Measurements from ENCODE around the gene ARHGEF10L. TPM values are rescaled to one million over a fixed set of nuclear protein-coding genes. Genes with fewer than 3 reads are reported as not detected.

Gene ARHGEF10L
- total RNA-seq, 6 experiments from 2014 or later: 11.1 to 29.0 (median 26.7) TPM

DNA sequence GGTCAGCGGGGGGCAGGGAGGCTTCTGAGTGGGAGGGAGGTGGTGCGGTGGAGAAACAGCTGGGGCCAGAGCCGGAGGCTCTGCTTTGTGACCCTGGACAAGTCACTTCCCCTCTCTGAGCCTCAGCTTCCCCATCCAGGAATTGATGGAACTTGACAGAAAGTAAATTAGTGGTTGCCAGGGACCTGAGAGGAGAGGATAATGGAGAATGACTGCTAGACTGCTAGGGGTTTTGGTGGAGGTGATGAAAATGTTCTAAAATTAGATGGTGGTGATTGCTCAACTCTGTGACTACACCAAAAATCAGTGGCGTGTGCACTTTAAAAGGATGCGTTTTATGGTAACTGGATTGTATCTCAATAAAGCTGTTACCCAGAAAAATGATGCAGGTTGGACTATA is 100.9 kb downstream of the ARHGEF10L start:
- Mint-ChIP-seq H3K27me3 (ENCODE audit: insufficient read depth) (peaks cover 4% of the 10 kb centered on the region; the same call in 1 of the 2 replicates), H3K9me3 (no peaks in the 10 kb centered on the region), H3K36me3 (ENCODE audit: low read depth) (peaks cover 35% of the 10 kb centered on the region; the same call in 1 of the 2 replicates), H3K27ac (no peak overlapping the region), H3K4me1 (ENCODE audit: low read depth) (peaks cover 20% of the 10 kb centered on the region), H3K4me3 (no peak overlapping the region)
- TF ChIP-seq, protein P1, sequence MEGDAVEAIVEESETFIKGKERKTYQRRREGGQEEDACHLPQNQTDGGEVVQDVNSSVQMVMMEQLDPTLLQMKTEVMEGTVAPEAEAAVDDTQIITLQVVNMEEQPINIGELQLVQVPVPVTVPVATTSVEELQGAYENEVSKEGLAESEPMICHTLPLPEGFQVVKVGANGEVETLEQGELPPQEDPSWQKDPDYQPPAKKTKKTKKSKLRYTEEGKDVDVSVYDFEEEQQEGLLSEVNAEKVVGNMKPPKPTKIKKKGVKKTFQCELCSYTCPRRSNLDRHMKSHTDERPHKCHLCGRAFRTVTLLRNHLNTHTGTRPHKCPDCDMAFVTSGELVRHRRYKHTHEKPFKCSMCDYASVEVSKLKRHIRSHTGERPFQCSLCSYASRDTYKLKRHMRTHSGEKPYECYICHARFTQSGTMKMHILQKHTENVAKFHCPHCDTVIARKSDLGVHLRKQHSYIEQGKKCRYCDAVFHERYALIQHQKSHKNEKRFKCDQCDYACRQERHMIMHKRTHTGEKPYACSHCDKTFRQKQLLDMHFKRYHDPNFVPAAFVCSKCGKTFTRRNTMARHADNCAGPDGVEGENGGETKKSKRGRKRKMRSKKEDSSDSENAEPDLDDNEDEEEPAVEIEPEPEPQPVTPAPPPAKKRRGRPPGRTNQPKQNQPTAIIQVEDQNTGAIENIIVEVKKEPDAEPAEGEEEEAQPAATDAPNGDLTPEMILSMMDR (IDR thresholded peaks at IDR 0.05): no peak
- no peak for DNase-seq

DNA sequence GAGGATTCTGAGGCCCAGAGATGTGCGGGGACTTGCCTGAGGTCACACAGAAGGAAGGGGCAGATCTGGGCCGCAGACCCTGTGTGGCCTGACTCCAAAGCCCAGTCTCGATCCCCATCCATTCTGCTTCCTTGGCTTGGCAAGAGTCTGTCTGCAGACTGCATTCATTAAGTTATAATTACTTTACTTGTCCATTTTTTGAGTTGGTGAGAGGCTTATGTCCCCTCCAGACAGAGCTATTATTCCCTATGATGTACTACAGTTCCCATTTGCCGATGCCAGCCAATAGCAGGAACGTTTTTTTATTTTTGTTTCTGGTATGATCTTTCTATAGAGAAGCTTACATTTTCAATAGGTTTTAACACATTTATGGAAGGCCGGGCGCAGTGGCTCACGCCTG is 101.5 kb downstream of the ARHGEF10L start:
- no peak for DNase-seq
- Mint-ChIP-seq H3K27me3 (ENCODE audit: insufficient read depth) (peaks cover 4% of the 10 kb centered on the region; the same call in 1 of the 2 replicates), H3K27ac (no peak overlapping the region), H3K4me3 (no peak overlapping the region), H3K4me1 (ENCODE audit: low read depth) (peaks cover 15% of the 10 kb centered on the region), H3K36me3 (ENCODE audit: low read depth) (peaks cover 30% of the 10 kb centered on the region; the same call in 1 of the 2 replicates), H3K9me3 (no peaks in the 10 kb centered on the region)
- TF ChIP-seq, protein P1 (IDR thresholded peaks at IDR 0.05): no peak

DNA sequence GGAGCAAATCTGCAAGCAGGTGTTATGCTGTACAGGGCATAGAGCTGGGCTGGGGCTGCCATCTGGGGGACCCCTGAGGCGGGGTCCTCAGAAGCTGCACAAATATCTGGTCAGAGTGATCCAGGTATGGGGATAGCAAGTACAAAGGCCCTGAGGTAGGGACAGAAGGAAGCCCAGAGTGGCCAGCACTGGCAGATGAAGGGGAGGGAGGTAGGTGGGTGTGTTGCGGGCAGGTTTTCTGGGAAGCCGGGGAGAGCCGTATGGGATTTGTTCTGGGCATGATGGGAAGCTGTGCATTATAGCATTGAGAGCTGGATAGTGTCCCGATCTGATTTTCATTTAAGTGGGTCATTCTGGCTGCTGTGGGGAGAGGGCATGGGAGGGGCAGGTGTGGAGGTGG is 102.7 kb downstream of the ARHGEF10L start:
- TF ChIP-seq, protein P1 (IDR thresholded peaks at IDR 0.05): no peak
- peaks cover 18% of the 10 kb centered on the region; the same call in 1 of the 2 replicates for H3K36me3 Mint-ChIP-seq (ENCODE audit: low read depth)
- H3K4me1 Mint-ChIP-seq (ENCODE audit: low read depth): peaks cover 3% of the 10 kb centered on the region
- H3K27ac Mint-ChIP-seq: no peak overlapping the region
- no peaks in the 10 kb centered on the region for H3K9me3 Mint-ChIP-seq
- H3K27me3 Mint-ChIP-seq (ENCODE audit: insufficient read depth): peaks cover 5% of the 10 kb centered on the region; the same call in 1 of the 2 replicates
- DNase-seq: no peak
- H3K4me3 Mint-ChIP-seq: no peak overlapping the region

DNA sequence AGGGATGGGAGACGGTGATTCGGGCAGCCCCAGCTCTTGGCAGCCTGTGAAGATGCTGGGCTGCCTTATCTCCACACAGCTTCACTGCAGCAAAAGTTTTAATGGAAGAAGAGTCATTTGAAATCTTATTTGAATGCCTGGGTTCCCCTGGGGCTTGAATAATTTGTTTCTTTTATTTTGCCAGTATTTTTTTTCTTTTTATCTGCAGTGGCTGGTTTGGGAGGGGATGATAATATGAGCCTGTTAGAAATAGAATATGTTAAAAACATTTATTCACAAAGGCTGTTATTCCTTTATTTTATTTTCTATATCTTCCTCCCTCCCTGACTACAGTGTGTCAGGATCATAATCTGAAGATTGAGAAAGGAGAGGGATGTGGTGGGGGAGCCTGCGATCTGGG is 103.4 kb downstream of the ARHGEF10L start:
- no peak for DNase-seq
- H3K36me3 Mint-ChIP-seq (ENCODE audit: low read depth): peaks cover 15% of the 10 kb centered on the region; the same call in 1 of the 2 replicates
- no peak overlapping the region for H3K27ac Mint-ChIP-seq
- no peak overlapping the region for H3K4me3 Mint-ChIP-seq
- H3K4me1 Mint-ChIP-seq (ENCODE audit: low read depth): no peaks in the 10 kb centered on the region
- no peaks in the 10 kb centered on the region for H3K9me3 Mint-ChIP-seq
- TF ChIP-seq, protein P1 (IDR thresholded peaks at IDR 0.05): no peak
- H3K27me3 Mint-ChIP-seq (ENCODE audit: insufficient read depth): peaks cover 8% of the 10 kb centered on the region; the same call in 1 of the 2 replicates

DNA sequence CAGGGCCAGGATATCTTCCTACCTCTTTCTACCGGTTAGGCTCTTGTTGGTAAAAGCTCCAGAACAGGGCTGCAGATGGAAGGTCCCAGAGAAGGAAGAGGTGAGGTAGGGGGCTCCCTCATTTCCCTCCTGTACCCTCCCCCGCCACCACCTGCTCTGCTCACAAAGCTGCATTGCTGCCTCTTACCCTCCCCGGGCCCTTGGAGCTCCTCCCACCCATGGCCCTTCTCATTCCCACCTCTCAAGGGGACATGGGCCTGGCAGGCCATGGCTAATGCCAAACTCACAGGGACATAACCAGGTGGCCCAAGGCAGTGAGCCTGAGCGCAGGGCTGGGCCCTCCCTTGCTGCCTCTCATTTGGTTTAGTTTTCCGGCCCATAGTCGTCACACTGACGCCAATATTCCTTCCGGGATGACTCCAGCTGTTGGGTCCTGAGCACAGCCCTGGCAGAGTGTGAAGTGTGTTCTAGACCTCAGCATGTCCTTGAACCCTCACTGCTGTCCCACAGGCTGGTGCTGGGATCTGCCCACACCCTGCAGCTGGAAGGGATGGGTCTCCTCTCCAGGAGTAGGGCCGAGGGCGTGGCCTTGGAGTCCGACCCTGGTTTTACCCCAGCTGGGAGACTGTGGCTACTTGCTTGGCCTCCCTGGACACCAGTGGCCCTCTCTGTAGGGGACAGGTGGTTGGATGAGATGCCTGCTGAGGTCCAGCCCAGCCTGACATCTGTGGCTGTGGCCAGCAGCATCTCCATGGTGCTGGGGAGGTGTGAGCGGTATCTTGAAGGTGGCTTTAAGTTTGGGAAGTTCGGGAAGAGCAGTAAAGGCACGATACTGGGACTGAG is 104.6 kb downstream of the ARHGEF10L start:
- Mint-ChIP-seq H3K4me3 (no peak overlapping the region), H3K27ac (no peak overlapping the region), H3K27me3 (ENCODE audit: insufficient read depth) (peaks cover 8% of the 10 kb centered on the region; the same call in 1 of the 2 replicates), H3K4me1 (ENCODE audit: low read depth) (no peaks in the 10 kb centered on the region), H3K9me3 (no peaks in the 10 kb centered on the region), H3K36me3 (ENCODE audit: low read depth) (peaks cover 15% of the 10 kb centered on the region; the same call in 1 of the 2 replicates)
- DNase-seq: no peak
- TF ChIP-seq, protein P1 (IDR thresholded peaks at IDR 0.05): no peak

All from HFFc6 (cell line).